T-cell (primary cell): Measurements from ENCODE around the gene CD164. TPM values are rescaled to one million over a fixed set of nuclear protein-coding genes. Genes with fewer than 3 reads are reported as not detected.

Experiments used
- ATAC-seq, 4 experiments: fragments of 200-7000 bp in 3 of 4; fragments of 150-1000 bp in 1 of 4; cut with Tn5 transposase; replicated peaks in 1 of 4; 1 replicate in 3 of 4; 2 replicates in 1 of 4; pipeline ENCODE4 v1.10.0; 2021; ENCODE audit warnings: moderate library complexity in 3 of 4, mild to moderate bottlenecking in 2 of 4, moderate number of reproducible peaks in 1 of 4
- CTCF ChIA-PET, 2 donors: fragments of 300-600 bp; sonication (Branson Sonifier 250); formaldehyde crosslinking; loops; one replicate each; lab custom pipeline; 2022; ENCODE audit warnings: antibody characterized with exemption in 2 of 2; lab: Charles Lee
- POLR2A ChIA-PET, 2 donors: fragments of 300-600 bp; sonication (Branson Sonifier 250); formaldehyde crosslinking; loops; one replicate each; lab custom pipeline; 2022; ENCODE audit warnings: antibody characterized with exemption in 2 of 2; lab: Charles Lee
- DNase-seq, 35 experiments: peaks; one replicate each; pipeline versions ENCODE4 v3.0.0 to v3.0.0-alpha.2; 2013 to 2023
- H3K27ac ChIP-seq: one replicate; pipeline ENCODE4 v1.5.1; 2013; ENCODE audit warnings: low read length
- H3K27me3 ChIP-seq, 2 experiments: replicated peaks in 1 of 2; 1 replicate in 1 of 2; 2 replicates in 1 of 2; pipeline versions ENCODE4 v1.6.1 to v1.7.0; 2013; ENCODE audit warnings: low read length in 1 of 2, mixed read lengths in 1 of 2; ENCODE audit not compliant: control insufficient read depth in 2 of 2, insufficient read depth in 2 of 2; ENCODE audit errors: extremely low read depth in 1 of 2
- H3K36me3 ChIP-seq, 2 donors: 1 replicate in 1 of 2; 2 replicates in 1 of 2; pipeline versions ENCODE4 v1.6.1 to v1.7.0; 2013; ENCODE audit warnings: low read length in 1 of 2; ENCODE audit not compliant: control insufficient read depth in 2 of 2, insufficient read depth in 1 of 2; ENCODE audit errors: extremely low read depth in 1 of 2
- H3K4me1 ChIP-seq, 2 experiments: 1 replicate in 1 of 2; 2 replicates in 1 of 2; pipeline versions ENCODE4 v1.6.1 to v1.7.0; 2013; ENCODE audit warnings: low read length in 2 of 2, mixed read lengths in 1 of 2; ENCODE audit not compliant: insufficient read depth in 2 of 2, control insufficient read depth in 1 of 2; ENCODE audit errors: extremely low read depth in 1 of 2
- H3K4me3 ChIP-seq, 2 donors: 1 replicate in 1 of 2; 2 replicates in 1 of 2; pipeline versions ENCODE4 v1.5.1 to v1.7.0; 2013; ENCODE audit warnings: mild to moderate bottlenecking in 2 of 2, low read length in 1 of 2, moderate library complexity in 1 of 2; ENCODE audit not compliant: control insufficient read depth in 1 of 2; ENCODE audit errors: extremely low read depth in 1 of 2
- H3K9me3 ChIP-seq: 2 replicates; pipeline ENCODE4 v1.7.0; 2013
- H3K27ac Mint-ChIP-seq, 2 donors: one replicate each; pipeline ENCODE4 v1.8.0; 2020 to 2021; ENCODE audit warnings: mild to moderate bottlenecking in 2 of 2, mixed read lengths in 2 of 2
- H3K27me3 Mint-ChIP-seq, 2 donors: one replicate each; pipeline ENCODE4 v1.8.0; 2021 to 2022; ENCODE audit warnings: mixed read lengths in 2 of 2
- H3K36me3 Mint-ChIP-seq: one replicate; pipeline ENCODE4 v1.8.0; 2021; ENCODE audit warnings: mixed read lengths
- H3K4me1 Mint-ChIP-seq, 3 donors: one replicate each; pipeline ENCODE4 v1.8.0; 2020 to 2022; ENCODE audit warnings: mixed read lengths in 3 of 3, mild to moderate bottlenecking in 1 of 3
- H3K4me3 Mint-ChIP-seq, 3 donors: one replicate each; pipeline ENCODE4 v1.8.0; 2020 to 2022; ENCODE audit warnings: mild to moderate bottlenecking in 3 of 3, mixed read lengths in 3 of 3, moderate library complexity in 3 of 3
- H3K9me3 Mint-ChIP-seq, 3 donors: one replicate each; pipeline ENCODE4 v1.8.0; 2020 to 2022; ENCODE audit warnings: mixed read lengths in 3 of 3
- WGBS: methylation state at CpG from one replicate; pipeline ENCODE4 v1.1.5; 2013; ENCODE audit warnings: missing lambda C conversion rate; ENCODE audit not compliant: insufficient coverage; 5-methylcytosine and 5-hydroxymethylcytosine counted together
- total RNA-seq, 35 experiments: library from RNA in 6 of 35; stranded (reverse) in 6 of 35; fragments of 120-200 nt in 1 of 35; gene quantifications; one replicate each; pipeline versions ENCODE4 v1.2.1 to v1.2.4 and lab custom pipeline; 2013 to 2026

CD164 gene
- total RNA-seq (100 to 1,000 TPM; 194 to 212 (median 201) TPM), total RNA-seq (lab: John Stamatoyannopoulos, UW) (209 to 568 (median 313) reads per million in 29 experiments)
- total RNA-seq (2013): 254 TPM

DNA sequence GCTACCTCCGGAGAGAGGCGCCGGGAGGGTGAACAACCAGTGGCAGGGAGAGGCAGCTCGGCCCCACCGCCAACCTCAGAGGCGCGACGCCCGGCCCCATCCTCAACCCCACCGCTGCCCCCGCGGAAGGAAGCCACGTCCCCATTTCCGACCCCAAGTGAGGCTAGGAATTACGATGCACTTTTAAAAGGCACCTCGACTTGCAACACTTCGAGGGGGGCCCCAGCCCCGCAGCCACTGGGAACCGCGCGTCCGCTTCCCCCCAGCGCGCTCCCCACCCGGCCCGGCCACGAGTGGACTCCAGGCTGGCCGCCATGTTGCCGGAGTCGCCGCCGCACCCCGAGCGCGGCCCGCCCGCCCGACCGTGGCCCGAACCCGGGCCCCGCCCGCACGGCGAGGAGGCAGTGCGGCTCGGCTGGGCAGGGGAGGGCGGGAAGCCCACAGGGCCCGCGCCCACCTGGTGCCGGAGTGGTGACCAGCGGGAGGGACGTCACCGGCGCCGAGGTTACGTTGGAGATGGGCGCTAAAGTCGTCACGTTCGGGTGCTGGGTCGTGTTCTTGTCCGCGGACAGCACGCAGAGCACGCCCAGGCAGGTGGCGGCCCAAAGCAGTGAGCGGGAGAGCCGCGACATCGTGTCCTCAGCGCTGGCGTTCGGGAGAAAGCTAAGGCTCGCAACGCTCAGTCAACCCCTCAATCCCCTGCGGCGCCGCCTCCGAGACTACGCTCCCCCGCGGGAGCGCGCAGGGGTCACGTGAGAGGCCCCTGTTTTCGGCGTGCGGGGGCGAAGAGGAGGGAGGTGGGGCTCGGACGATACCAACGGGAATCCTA lies at the start of gene CD164:
CD164 (minus strand) TSS at position 721 of the 829 bp plus-strand sequence; CDS start at position 632, 89 bp downstream.
- Histone ChIP-seq H3K27ac (peak within 1 kb of the TSS; percentile 95), H3K4me3 (peak within 1 kb of the TSS; percentile 94 to 98), H3K27me3 (no peaks in the 10 kb centered on the region), H3K4me1 (peaks cover 18 to 34% of the 10 kb centered on the region in 2 experiments), H3K36me3 (peaks cover 0 to 7% of the 10 kb centered on the region in 2 donors), H3K9me3 (no peaks in the 10 kb centered on the region)
- Mint-ChIP-seq H3K9me3 (no peaks in the 10 kb centered on the region), H3K27me3 (no peaks in the 10 kb centered on the region), H3K4me1 (peaks cover 53 to 57% (median 54%) of the 10 kb centered on the region in 3 donors), H3K36me3 (peaks cover 11% of the 10 kb centered on the region), H3K27ac (peak within 1 kb of the TSS; percentile 99), H3K4me3 (peak within 1 kb of the TSS; percentile 87 to 98 (median 94))
- DNase-seq (peak; percentile 49 to 97 (median 93)), ATAC-seq (peak; percentile 65 to 79 (median 72))
- CTCF ChIA-PET: interaction anchor here (0.8 to 5.7 kb wide), 12 partner anchors 8 to 841 kb away, joined by 3 to 82 read pairs (median 8); partner anchors contain the start of genes AK9 (in 1 of the 2), CEP57L1 (in 1 of the 2), FIG4 (in 1 of the 2) and PPIL6 (in 1 of the 2)
- POLR2A ChIA-PET: interaction anchor here (0.5 to 2.1 kb wide), 14 partner anchors 8 to 1558 kb away, joined by 3 to 10 read pairs (median 4); partner anchors contain the start of genes PPIL6 (in 1 of the 2), SCML4 (in 1 of the 2) and SMPD2 (in 1 of the 2)
- WGBS: under 1% methylated on average over 89 of the region's 93 CpGs

DNA sequence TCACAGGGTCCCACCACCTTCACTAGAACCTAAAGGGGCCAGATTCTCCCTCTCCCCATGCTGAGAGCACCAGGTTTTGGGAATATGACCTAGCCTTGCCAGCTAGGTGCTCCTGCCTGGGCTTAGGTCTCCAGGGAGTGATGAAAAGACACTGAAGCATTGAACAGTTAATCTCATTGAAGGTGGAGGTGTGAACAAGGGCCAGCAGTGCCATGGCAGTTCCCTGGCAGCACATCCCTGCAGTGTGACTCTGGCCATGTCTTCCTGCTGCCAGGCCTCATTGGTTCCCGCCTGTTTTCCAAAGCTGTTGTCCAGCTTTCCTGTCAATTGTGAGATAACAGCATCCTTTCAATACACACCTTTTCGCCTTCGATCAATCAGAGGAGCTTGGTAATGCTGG lies 47.2 kb upstream of the CD164 start:
- H3K9me3 ChIP-seq: no peaks in the 10 kb centered on the region
- ATAC-seq: no peak
- no peaks in the 10 kb centered on the region for H3K4me1 Mint-ChIP-seq
- peaks cover 0 to 4% of the 10 kb centered on the region in 2 donors for H3K27me3 Mint-ChIP-seq
- ChIA-PET POLR2A (interaction anchor here in 1 of 2 donors (0.5 to 0.6 kb wide), 2 partner anchors 1615 to 1912 kb away, joined by 3 to 6 read pairs; no protein-coding TSS in a partner anchor), CTCF (no interaction called here)
- H3K4me3 Mint-ChIP-seq: no peak overlapping the region
- H3K27me3 ChIP-seq: no peaks in the 10 kb centered on the region
- H3K27ac ChIP-seq: no peak overlapping the region
- H3K36me3 ChIP-seq: no peaks in the 10 kb centered on the region
- no peak overlapping the region for H3K4me3 ChIP-seq
- no peaks in the 10 kb centered on the region for H3K4me1 ChIP-seq
- 93% methylated on average over 3 of the region's 3 CpGs for WGBS
- no peaks in the 10 kb centered on the region for H3K9me3 Mint-ChIP-seq
- H3K36me3 Mint-ChIP-seq: peaks cover 3% of the 10 kb centered on the region
- no peak for DNase-seq
- no peak overlapping the region for H3K27ac Mint-ChIP-seq

DNA sequence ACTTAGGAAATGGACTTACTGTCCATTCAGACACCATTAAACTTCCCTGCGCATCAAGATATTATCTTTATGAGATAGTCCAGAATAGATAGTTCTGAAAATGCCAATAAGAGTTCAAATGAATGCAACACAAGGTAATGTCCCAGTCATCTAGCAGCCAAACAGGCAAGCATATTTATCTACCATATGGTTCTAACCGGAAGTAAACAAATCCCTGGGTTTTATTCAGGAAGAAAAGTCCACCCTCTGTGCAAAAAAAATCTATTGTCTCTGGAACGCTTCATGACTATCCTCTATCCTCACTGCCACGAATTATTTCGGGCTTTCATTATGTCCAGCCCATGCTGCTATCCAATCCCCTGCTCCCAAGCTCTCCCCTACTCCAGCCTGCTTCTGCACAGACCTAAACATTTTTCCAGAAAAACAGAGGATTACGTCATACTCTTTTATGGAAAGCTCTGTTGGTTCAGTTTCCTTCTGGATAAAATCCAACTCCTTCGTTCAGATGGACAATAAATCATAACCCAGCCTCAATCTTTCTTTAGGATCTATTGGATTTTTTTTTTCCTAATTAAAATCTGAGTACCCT lies 46.7 kb upstream of the CD164 start:
- Mint-ChIP-seq H3K36me3 (peaks cover 3% of the 10 kb centered on the region), H3K4me3 (no peak overlapping the region), H3K9me3 (no peaks in the 10 kb centered on the region), H3K4me1 (no peaks in the 10 kb centered on the region), H3K27ac (no peak overlapping the region), H3K27me3 (peaks cover 0 to 4% of the 10 kb centered on the region in 2 donors)
- DNase-seq (no peak), ATAC-seq (no peak)
- Histone ChIP-seq H3K4me3 (no peak overlapping the region), H3K27me3 (no peaks in the 10 kb centered on the region), H3K36me3 (no peaks in the 10 kb centered on the region), H3K9me3 (no peaks in the 10 kb centered on the region), H3K4me1 (no peaks in the 10 kb centered on the region), H3K27ac (no peak overlapping the region)
- POLR2A ChIA-PET: interaction anchor here in 1 of 2 donors (0.6 kb wide), 1 partner anchor 1614 kb away, joined by 3 read pairs; no protein-coding TSS in a partner anchor
- CTCF ChIA-PET: no interaction called here
- WGBS: 65% methylated on average over 4 of the region's 7 CpGs

DNA sequence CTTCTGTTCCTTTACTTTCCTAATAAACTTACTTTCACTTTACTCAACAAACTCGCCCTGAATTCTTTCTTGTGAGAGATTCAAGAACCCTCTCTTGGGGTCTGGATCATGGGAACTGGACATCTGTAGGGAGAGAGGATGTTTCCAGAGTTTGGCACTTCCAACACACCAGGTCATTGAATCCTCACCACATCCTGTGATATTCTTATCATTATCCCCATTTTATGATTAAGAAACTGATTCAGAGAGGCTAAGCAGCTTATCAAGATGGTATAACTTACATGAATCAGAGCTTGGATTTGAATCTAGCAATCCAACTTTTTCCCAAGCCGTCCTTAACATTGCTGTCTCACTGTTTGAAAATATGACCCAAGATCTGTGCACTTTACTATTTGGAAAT lies 42.7 kb upstream of the CD164 start:
- no peaks in the 10 kb centered on the region for H3K4me1 ChIP-seq
- WGBS: no CpG with 5 or more reads among the region's 2 CpGs
- ChIA-PET CTCF (interaction anchor here in 1 of 2 donors (0.6 kb wide), 1 partner anchor 41 kb away, joined by 3 read pairs; no protein-coding TSS in a partner anchor), POLR2A (no interaction called here)
- Mint-ChIP-seq H3K4me1 (no peaks in the 10 kb centered on the region), H3K36me3 (peaks cover 3% of the 10 kb centered on the region), H3K27ac (no peak overlapping the region), H3K27me3 (peaks cover 0 to 4% of the 10 kb centered on the region in 2 donors), H3K4me3 (no peak overlapping the region), H3K9me3 (no peaks in the 10 kb centered on the region)
- no peak for ATAC-seq
- H3K9me3 ChIP-seq: no peaks in the 10 kb centered on the region
- DNase-seq: no peak
- H3K4me3 ChIP-seq: no peak overlapping the region
- no peak overlapping the region for H3K27ac ChIP-seq
- H3K36me3 ChIP-seq: no peaks in the 10 kb centered on the region
- H3K27me3 ChIP-seq: no peaks in the 10 kb centered on the region

DNA sequence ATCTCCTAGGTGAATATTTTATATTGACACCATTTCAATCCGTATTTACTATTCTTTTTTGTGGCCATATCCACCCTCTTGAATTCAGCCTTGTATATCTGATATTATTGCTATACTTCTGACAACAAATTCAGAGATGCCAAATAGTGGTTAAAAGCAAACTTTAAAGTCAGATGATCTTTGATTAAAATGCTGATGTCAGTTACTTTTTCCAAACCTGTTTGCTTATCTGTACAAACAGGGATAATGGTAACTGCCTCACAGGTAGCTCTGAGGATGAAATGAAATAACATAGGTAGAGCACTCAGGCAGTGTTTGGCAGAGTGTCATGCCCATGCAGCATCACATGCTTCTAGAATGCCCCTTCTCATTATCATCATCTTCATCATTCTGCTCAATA lies 38.9 kb upstream of the CD164 start:
- Mint-ChIP-seq H3K27ac (no peak overlapping the region), H3K36me3 (peaks cover 3% of the 10 kb centered on the region), H3K4me1 (no peaks in the 10 kb centered on the region), H3K9me3 (no peaks in the 10 kb centered on the region), H3K4me3 (no peak overlapping the region), H3K27me3 (no peaks in the 10 kb centered on the region)
- ChIA-PET CTCF (no interaction called here), POLR2A (no interaction called here)
- DNase-seq (no peak), ATAC-seq (no peak)
- H3K4me1 ChIP-seq: no peaks in the 10 kb centered on the region
- no peaks in the 10 kb centered on the region for H3K9me3 ChIP-seq
- no peaks in the 10 kb centered on the region for H3K27me3 ChIP-seq
- H3K36me3 ChIP-seq: no peaks in the 10 kb centered on the region
- WGBS: no CpG with 5 or more reads among the region's 1 CpG
- no peak overlapping the region for H3K27ac ChIP-seq
- H3K4me3 ChIP-seq: no peak overlapping the region

DNA sequence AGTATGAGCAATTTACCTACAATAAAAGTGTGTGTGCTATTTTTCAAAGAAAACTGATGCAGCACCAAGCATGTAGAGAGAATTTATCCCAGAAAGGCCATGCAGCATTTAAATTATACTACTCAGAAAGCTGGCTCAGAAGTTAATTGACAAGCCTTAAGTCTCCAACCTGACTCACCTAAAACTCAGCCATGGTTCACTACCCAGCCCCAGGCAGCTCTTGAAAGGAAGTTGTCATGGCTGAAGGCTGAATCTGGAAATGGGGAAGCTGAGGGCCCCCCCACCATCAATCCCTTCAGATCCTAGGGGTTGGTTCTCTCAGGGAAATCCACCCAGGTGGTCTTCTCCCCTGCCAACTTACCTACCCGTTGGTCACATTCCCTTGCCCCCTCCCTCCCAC lies 38.5 kb upstream of the CD164 start:
- H3K4me3 Mint-ChIP-seq: no peak overlapping the region
- ChIA-PET POLR2A (interaction anchor here in 1 of 2 donors (0.7 kb wide), 1 partner anchor 43 kb away, joined by 3 read pairs; no protein-coding TSS in a partner anchor), CTCF (no interaction called here)

More for the DNA sequence above, 38.5 kb upstream of the CD164 start:
- no peaks in the 10 kb centered on the region for H3K27me3 ChIP-seq
- H3K27ac ChIP-seq: no peak overlapping the region
- no peaks in the 10 kb centered on the region for H3K4me1 ChIP-seq
- Mint-ChIP-seq H3K9me3 (no peaks in the 10 kb centered on the region), H3K4me1 (no peaks in the 10 kb centered on the region), H3K27me3 (no peaks in the 10 kb centered on the region), H3K27ac (no peak overlapping the region), H3K36me3 (peaks cover 3% of the 10 kb centered on the region)
- no peak overlapping the region for H3K4me3 ChIP-seq
- DNase-seq (no peak), ATAC-seq (no peak)
- no CpG with 5 or more reads among the region's 1 CpG for WGBS
- H3K36me3 ChIP-seq: no peaks in the 10 kb centered on the region
- H3K9me3 ChIP-seq: no peaks in the 10 kb centered on the region
